GM12891 (cell line): ENCODE results near the gene RAB11B.

Source experiments
- POLR2A ChIP-seq: IDR thresholded peaks from 2 replicates; pipeline ENCODE4 v1.6.1; 2011; ENCODE audit warnings: low read depth, low read length, control low read depth
- POLR2AphosphoS5 ChIP-seq: IDR thresholded peaks from 2 replicates; pipeline ENCODE4 v1.6.1; 2011; ENCODE audit warnings: low read depth, low read length, control low read depth
- SPI1 ChIP-seq: IDR thresholded peaks from 2 replicates; pipeline ENCODE4 v1.6.1; 2011; ENCODE audit warnings: low read depth, low read length, control low read depth
- TAF1 ChIP-seq: IDR thresholded peaks from 2 replicates; pipeline ENCODE4 v1.6.1; 2011; ENCODE audit warnings: low read depth, low read length, control low read depth

- TF ChIP-seq POLR2A (no peak), SPI1 (no peak), TAF1 (no peak), POLR2AphosphoS5 (no peak)
These were observed 1.6 kb upstream of the RAB11B start for GRCh38 chr19:8388612-8388958.
